ENCODE measurements around the gene DISC1.

The DISC1 gene

GRCh38 chr1:231885209-231885854 lies 258.7 kb downstream of the DISC1 start:
- no peaks in the 10 kb centered on the region for H3K9me3 ChIP-seq (ENCODE audit: severe bottlenecking)
- H3K36me3 ChIP-seq (ENCODE audit: low read depth), result no peaks in the 10 kb centered on the region
- H3K4me1 ChIP-seq (ENCODE audit: insufficient read depth, poor library complexity, severe bottlenecking), result no peaks in the 10 kb centered on the region
- H3K27me3 ChIP-seq (ENCODE audit: insufficient read depth, poor library complexity, severe bottlenecking), result no peaks in the 10 kb centered on the region
- no peak for DNase-seq (ENCODE audit: low spot score)
- H3K27ac ChIP-seq (ENCODE audit: poor library complexity, severe bottlenecking), result no peak overlapping the region
- ATAC-seq (ENCODE audit: low read depth), result no peak
- no peak for TF ChIP-seq CTCF (IDR thresholded peaks at IDR 0.05; ENCODE audit: poor library complexity, severe bottlenecking)
- H3K4me3 ChIP-seq (ENCODE audit: severe bottlenecking), result no peak overlapping the region

DNA sequence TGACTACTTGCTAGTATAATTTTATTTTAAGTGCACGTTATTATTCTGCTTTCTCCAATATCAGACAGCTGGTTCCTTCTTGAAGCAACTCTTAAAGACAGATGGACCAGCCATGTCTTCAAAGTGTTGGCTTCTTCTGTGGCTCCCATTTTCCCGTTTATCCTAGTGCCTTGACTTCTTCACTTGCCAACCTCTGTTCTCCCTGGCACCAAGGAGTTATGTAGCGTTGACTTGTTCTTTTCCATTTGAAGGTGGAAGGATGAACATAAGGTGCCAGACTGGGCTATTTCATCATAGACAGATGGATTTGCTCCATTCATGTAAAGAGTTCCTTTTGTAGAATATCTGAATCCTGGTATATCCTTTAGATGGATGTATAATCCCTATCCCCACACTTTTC lies 260.6 kb downstream of the DISC1 start:
- no peak for TF ChIP-seq CTCF (IDR thresholded peaks at IDR 0.05; ENCODE audit: poor library complexity, severe bottlenecking)
- Histone ChIP-seq H3K27me3 (ENCODE audit: insufficient read depth, poor library complexity, severe bottlenecking) (no peaks in the 10 kb centered on the region), H3K36me3 (ENCODE audit: low read depth) (no peaks in the 10 kb centered on the region), H3K27ac (ENCODE audit: poor library complexity, severe bottlenecking) (no peak overlapping the region), H3K9me3 (ENCODE audit: severe bottlenecking) (no peaks in the 10 kb centered on the region), H3K4me3 (ENCODE audit: severe bottlenecking) (no peak overlapping the region), H3K4me1 (ENCODE audit: insufficient read depth, poor library complexity, severe bottlenecking) (no peaks in the 10 kb centered on the region)
- DNase-seq (ENCODE audit: low spot score) (no peak), ATAC-seq (ENCODE audit: low read depth) (no peak)

- Histone ChIP-seq H3K36me3 (ENCODE audit: low read depth) (no peaks in the 10 kb centered on the region), H3K27ac (ENCODE audit: poor library complexity, severe bottlenecking) (no peak overlapping the region), H3K27me3 (ENCODE audit: insufficient read depth, poor library complexity, severe bottlenecking) (no peaks in the 10 kb centered on the region), H3K4me3 (ENCODE audit: severe bottlenecking) (no peak overlapping the region), H3K9me3 (ENCODE audit: severe bottlenecking) (no peaks in the 10 kb centered on the region), H3K4me1 (ENCODE audit: insufficient read depth, poor library complexity, severe bottlenecking) (no peaks in the 10 kb centered on the region)
- DNase-seq (ENCODE audit: low spot score), result no peak
- TF ChIP-seq CTCF (IDR thresholded peaks at IDR 0.05; ENCODE audit: poor library complexity, severe bottlenecking), result no peak
- no peak for ATAC-seq (ENCODE audit: low read depth)
Observed at GRCh38 chr1:231887866-231888265, 261.3 kb downstream of the DISC1 start.

GRCh38 chr1:231890791-231891190 lies 264.2 kb downstream of the DISC1 start:
- Histone ChIP-seq H3K9me3 (ENCODE audit: severe bottlenecking) (no peaks in the 10 kb centered on the region), H3K27ac (ENCODE audit: poor library complexity, severe bottlenecking) (no peak overlapping the region), H3K4me1 (ENCODE audit: insufficient read depth, poor library complexity, severe bottlenecking) (no peaks in the 10 kb centered on the region), H3K4me3 (ENCODE audit: severe bottlenecking) (no peak overlapping the region), H3K27me3 (ENCODE audit: insufficient read depth, poor library complexity, severe bottlenecking) (no peaks in the 10 kb centered on the region), H3K36me3 (ENCODE audit: low read depth) (no peaks in the 10 kb centered on the region)
- DNase-seq (ENCODE audit: low spot score) (no peak), ATAC-seq (ENCODE audit: low read depth) (no peak)
- no peak for TF ChIP-seq CTCF (IDR thresholded peaks at IDR 0.05; ENCODE audit: poor library complexity, severe bottlenecking)

- Histone ChIP-seq H3K9me3 (ENCODE audit: severe bottlenecking) (no peaks in the 10 kb centered on the region), H3K27ac (ENCODE audit: poor library complexity, severe bottlenecking) (no peak overlapping the region), H3K4me1 (ENCODE audit: insufficient read depth, poor library complexity, severe bottlenecking) (no peaks in the 10 kb centered on the region), H3K36me3 (ENCODE audit: low read depth) (no peaks in the 10 kb centered on the region), H3K27me3 (ENCODE audit: insufficient read depth, poor library complexity, severe bottlenecking) (no peaks in the 10 kb centered on the region), H3K4me3 (ENCODE audit: severe bottlenecking) (no peak overlapping the region)
- DNase-seq (ENCODE audit: low spot score) (no peak), ATAC-seq (ENCODE audit: low read depth) (no peak)
- TF ChIP-seq CTCF (IDR thresholded peaks at IDR 0.05; ENCODE audit: poor library complexity, severe bottlenecking), result no peak
Observed at GRCh38 chr1:231893400-231894102, 267.0 kb downstream of the DISC1 start.

Measured in RWPE2 (cell line).